ENCODE measurements around the gene SLC6A19. TPM values are rescaled to one million over a fixed set of nuclear protein-coding genes. Genes with fewer than 3 reads are reported as not detected.

The SLC6A19 gene
- total RNA-seq, 1 donor from 2014 or later = not detected

GRCh38 chr5:1200495-1201326 lies 684 bp upstream of the SLC6A19 start:
- H4K20me1 ChIP-seq (ENCODE audit: low read depth) = no peaks in the 10 kb centered on the region
- no peak overlapping the region for H3K4me3 ChIP-seq
- TF ChIP-seq EZH2phosphoT487 (IDR thresholded peaks at IDR 0.05) = no peak
- TF ChIP-seq CTCF (IDR thresholded peaks at IDR 0.05) = no peak
- no peak for TF ChIP-seq EZH2 (IDR thresholded peaks at IDR 0.05)
- no peaks in the 10 kb centered on the region for H3K79me2 ChIP-seq (ENCODE audit: low read depth)
- peaks cover 20% of the 10 kb centered on the region for H3K4me1 ChIP-seq
- Mint-ChIP-seq H3K27me3 (ENCODE audit: insufficient read depth, low read depth) (peaks cover 9% of the 10 kb centered on the region), H3K36me3 (no peaks in the 10 kb centered on the region), H3K4me3 (no peak overlapping the region), H3K4me1 (peaks cover 11% of the 10 kb centered on the region), H3K9me3 (no peaks in the 10 kb centered on the region), H3K27ac (no peak overlapping the region)
- H3F3A ChIP-seq (ENCODE audit: low read depth) = peaks cover 15% of the 10 kb centered on the region
- no peak overlapping the region for H2AFZ ChIP-seq (replicated peaks)
- no peaks in the 10 kb centered on the region for H3K9me3 ChIP-seq (ENCODE audit: low read depth)
- no peaks in the 10 kb centered on the region for H3K36me3 ChIP-seq
- no peak for DNase-seq (ENCODE audit: low spot score)
- H3K27ac ChIP-seq = no peak overlapping the region
- no peak overlapping the region for H3K9ac ChIP-seq
- no peaks in the 10 kb centered on the region for H3K27me3 ChIP-seq
- no peak overlapping the region for H3K4me2 ChIP-seq

DNA sequence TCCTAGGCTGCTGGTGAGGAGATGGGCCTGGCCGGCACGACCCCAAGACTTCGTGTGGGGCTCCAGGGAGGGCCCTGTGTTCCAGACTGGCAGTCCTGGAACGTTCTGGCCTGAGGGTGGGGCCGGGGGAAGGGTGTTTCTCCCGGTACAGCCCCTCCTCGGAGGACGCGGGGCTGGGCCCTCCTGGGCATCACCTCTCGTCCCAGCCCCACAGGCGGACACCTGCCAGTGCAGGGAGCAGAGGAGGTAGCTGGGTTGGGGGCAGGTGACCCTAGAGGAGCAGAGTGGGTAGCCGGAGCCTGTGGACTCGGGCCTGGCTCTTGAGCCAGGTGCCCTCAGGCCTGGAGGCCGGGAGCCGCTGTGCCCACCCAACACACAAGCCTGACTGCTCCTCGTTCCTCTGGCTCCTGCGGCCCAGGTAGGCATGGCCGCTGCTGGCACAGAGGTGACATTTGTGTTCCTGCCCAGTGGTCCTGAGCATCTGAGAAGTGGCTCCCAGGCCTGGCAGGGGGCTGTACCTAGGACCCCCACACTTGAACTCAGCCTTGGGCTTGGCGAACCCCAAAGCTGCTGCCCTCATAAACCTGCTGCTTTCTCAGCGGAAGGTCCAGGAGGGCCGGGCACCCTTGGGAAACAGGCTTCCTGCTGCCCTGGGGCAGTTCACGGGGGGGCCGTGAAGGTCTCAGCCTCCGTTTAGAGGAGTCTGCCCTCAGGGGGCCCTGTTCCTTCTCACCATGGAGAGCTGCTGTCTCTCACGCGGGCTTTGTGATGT lies 817 bp downstream of the SLC6A19 start:
- DNase-seq (ENCODE audit: low spot score) = no peak
- peaks cover 11% of the 10 kb centered on the region for H3K4me1 Mint-ChIP-seq
- no peaks in the 10 kb centered on the region for H3K36me3 ChIP-seq
- H3K9me3 ChIP-seq (ENCODE audit: low read depth) = no peaks in the 10 kb centered on the region
- H3K27ac ChIP-seq = no peak overlapping the region
- H3K9ac ChIP-seq = no peak overlapping the region
- H4K20me1 ChIP-seq (ENCODE audit: low read depth) = no peaks in the 10 kb centered on the region
- no peak overlapping the region for H3K4me2 ChIP-seq
- TF ChIP-seq CTCF (IDR thresholded peaks at IDR 0.05) (no peak), EZH2 (IDR thresholded peaks at IDR 0.05) (no peak), EZH2phosphoT487 (IDR thresholded peaks at IDR 0.05) (no peak)
- H3K9me3 Mint-ChIP-seq = no peaks in the 10 kb centered on the region
- no peak overlapping the region for H3K4me3 Mint-ChIP-seq
- no peaks in the 10 kb centered on the region for H3K79me2 ChIP-seq (ENCODE audit: low read depth)
- H3K4me1 ChIP-seq = peaks cover 20% of the 10 kb centered on the region
- H3F3A ChIP-seq (ENCODE audit: low read depth) = peaks cover 15% of the 10 kb centered on the region
- peaks cover 9% of the 10 kb centered on the region for H3K27me3 Mint-ChIP-seq (ENCODE audit: insufficient read depth, low read depth)
- H3K27me3 ChIP-seq = no peaks in the 10 kb centered on the region
- no peak overlapping the region for H3K27ac Mint-ChIP-seq
- H3K36me3 Mint-ChIP-seq = no peaks in the 10 kb centered on the region
- no peak overlapping the region for H3K4me3 ChIP-seq
- H2AFZ ChIP-seq (replicated peaks) = no peak overlapping the region

- no peak overlapping the region for H3K27ac ChIP-seq
- H3K36me3 Mint-ChIP-seq = no peaks in the 10 kb centered on the region
- H3K4me3 ChIP-seq = no peak overlapping the region
Measured at GRCh38 chr5:1202798-1203185, 1.4 kb downstream of the SLC6A19 start.

More at GRCh38 chr5:1202798-1203185, 1.4 kb downstream of the SLC6A19 start:
- Mint-ChIP-seq H3K27me3 (ENCODE audit: insufficient read depth, low read depth) (peaks cover 12% of the 10 kb centered on the region), H3K27ac (no peak overlapping the region), H3K9me3 (no peaks in the 10 kb centered on the region), H3K4me3 (no peak overlapping the region), H3K4me1 (peaks cover 16% of the 10 kb centered on the region)
- TF ChIP-seq CTCF (IDR thresholded peaks at IDR 0.05) = no peak
- TF ChIP-seq EZH2phosphoT487 (IDR thresholded peaks at IDR 0.05) = no peak
- TF ChIP-seq EZH2 (IDR thresholded peaks at IDR 0.05) = no peak
- Histone ChIP-seq H4K20me1 (ENCODE audit: low read depth) (no peaks in the 10 kb centered on the region), H3K79me2 (ENCODE audit: low read depth) (no peaks in the 10 kb centered on the region), H3K4me1 (peaks cover 20% of the 10 kb centered on the region), H3K27me3 (no peaks in the 10 kb centered on the region), H3F3A (ENCODE audit: low read depth) (peaks cover 15% of the 10 kb centered on the region), H3K9ac (no peak overlapping the region), H2AFZ (replicated peaks) (no peak overlapping the region), H3K36me3 (no peaks in the 10 kb centered on the region), H3K4me2 (no peak overlapping the region), H3K9me3 (ENCODE audit: low read depth) (no peaks in the 10 kb centered on the region)
- no peak for DNase-seq (ENCODE audit: low spot score)

Data from neural progenitor cell (in vitro differentiated cells).